Measurements from ENCODE around the gene ALX4. TPM values are rescaled to one million over a fixed set of nuclear protein-coding genes. Genes with fewer than 3 reads are reported as not detected.
A peak's percentile ranks its signal among the peaks of the same experiment; 100 is the strongest.

The ALX4 gene
- total RNA-seq, 1 experiment from 2014 or later, result 41.6 TPM

- peaks cover 22% of the 10 kb centered on the region for H3K4me1 ChIP-seq (replicated peaks)
- peak in 1 of 2 experiments; percentile 62 for DNase-seq (ENCODE audit: low read depth in 1 of 2, low spot score in 2 of 2)
- H3K27me3 ChIP-seq (replicated peaks), result no peaks in the 10 kb centered on the region
- peak overlapping the region; percentile 50 for H3K27ac ChIP-seq
- H3K36me3 ChIP-seq, result 0 out of 2 replicates have a peak, but pooled peaks cover 3% of the 10 kb centered on the region
- H3K9me3 ChIP-seq (replicated peaks), result no peaks in the 10 kb centered on the region
- no peak overlapping the region for H3K4me3 ChIP-seq
Measured at GRCh38 chr11:44229624-44230023, 80.3 kb downstream of the ALX4 start.

- no peak overlapping the region for H3K4me3 ChIP-seq
- DNase-seq (ENCODE audit: low read depth in 1 of 2, low spot score in 2 of 2), result no peak
- peaks cover 22% of the 10 kb centered on the region for H3K4me1 ChIP-seq (replicated peaks)
- H3K9me3 ChIP-seq (replicated peaks), result no peaks in the 10 kb centered on the region
- no peaks in the 10 kb centered on the region for H3K27me3 ChIP-seq (replicated peaks)
- peak overlapping the region; percentile 50 for H3K27ac ChIP-seq
- H3K36me3 ChIP-seq, result 0 out of 2 replicates have a peak, but pooled peaks cover 3% of the 10 kb centered on the region
Measured at GRCh38 chr11:44229098-44229497, 80.8 kb downstream of the ALX4 start.

- Histone ChIP-seq H3K36me3 (no peaks in the 10 kb centered on the region), H3K27me3 (replicated peaks) (no peaks in the 10 kb centered on the region), H3K4me3 (no peak overlapping the region), H3K27ac (no peak overlapping the region), H3K9me3 (replicated peaks) (no peaks in the 10 kb centered on the region), H3K4me1 (replicated peaks) (peaks cover 26% of the 10 kb centered on the region)
- no peak for DNase-seq (ENCODE audit: low read depth in 1 of 2, low spot score in 2 of 2)
Measured at GRCh38 chr11:44228379-44228778, 81.6 kb downstream of the ALX4 start.

- Histone ChIP-seq H3K27me3 (replicated peaks) (no peaks in the 10 kb centered on the region), H3K27ac (no peak overlapping the region)
- no peak for DNase-seq (ENCODE audit: low read depth in 1 of 2, low spot score in 2 of 2)
Measured at GRCh38 chr11:44226945-44227344, 83.0 kb downstream of the ALX4 start.

GRCh38 chr11:44226490-44226889 is 83.4 kb downstream of the ALX4 start:
- H3K36me3 ChIP-seq, result no peaks in the 10 kb centered on the region
- H3K9me3 ChIP-seq (replicated peaks), result no peaks in the 10 kb centered on the region
- H3K4me1 ChIP-seq (replicated peaks), result peaks cover 43% of the 10 kb centered on the region
- no peak overlapping the region for H3K27ac ChIP-seq
- no peak overlapping the region for H3K4me3 ChIP-seq
- no peak for DNase-seq (ENCODE audit: low read depth in 1 of 2, low spot score in 2 of 2)
- H3K27me3 ChIP-seq (replicated peaks), result no peaks in the 10 kb centered on the region

More at GRCh38 chr11:44226945-44227344, 83.0 kb downstream of the ALX4 start:
- no peaks in the 10 kb centered on the region for H3K36me3 ChIP-seq
- H3K4me3 ChIP-seq, result no peak overlapping the region
- H3K9me3 ChIP-seq (replicated peaks), result no peaks in the 10 kb centered on the region
- peaks cover 40% of the 10 kb centered on the region for H3K4me1 ChIP-seq (replicated peaks)

- H3K4me3 ChIP-seq, result no peak overlapping the region
- H3K4me1 ChIP-seq (replicated peaks), result peaks cover 39% of the 10 kb centered on the region
- no peaks in the 10 kb centered on the region for H3K9me3 ChIP-seq (replicated peaks)
- H3K36me3 ChIP-seq, result no peaks in the 10 kb centered on the region
- DNase-seq (ENCODE audit: low read depth in 1 of 2, low spot score in 2 of 2), result no peak
- H3K27ac ChIP-seq, result no peak overlapping the region
- no peaks in the 10 kb centered on the region for H3K27me3 ChIP-seq (replicated peaks)
Measured at GRCh38 chr11:44224867-44225501, 85.0 kb downstream of the ALX4 start.

GRCh38 chr11:44223238-44223637 is 86.7 kb downstream of the ALX4 start:
- Histone ChIP-seq H3K4me3 (no peak overlapping the region), H3K27me3 (replicated peaks) (no peaks in the 10 kb centered on the region), H3K27ac (no peak overlapping the region), H3K9me3 (replicated peaks) (no peaks in the 10 kb centered on the region), H3K36me3 (no peaks in the 10 kb centered on the region), H3K4me1 (replicated peaks) (peaks cover 21% of the 10 kb centered on the region)
- peak in 1 of 2 experiments; percentile 28 for DNase-seq (ENCODE audit: low read depth in 1 of 2, low spot score in 2 of 2)

GRCh38 chr11:44221992-44222391 is 87.9 kb downstream of the ALX4 start:
- Histone ChIP-seq H3K9me3 (replicated peaks) (no peaks in the 10 kb centered on the region), H3K4me3 (no peak overlapping the region), H3K27me3 (replicated peaks) (no peaks in the 10 kb centered on the region), H3K4me1 (replicated peaks) (peaks cover 21% of the 10 kb centered on the region), H3K27ac (no peak overlapping the region), H3K36me3 (no peaks in the 10 kb centered on the region)
- DNase-seq (ENCODE audit: low read depth in 1 of 2, low spot score in 2 of 2), result no peak

GRCh38 chr11:44221456-44221855 is 88.5 kb downstream of the ALX4 start:
- Histone ChIP-seq H3K27ac (no peak overlapping the region), H3K27me3 (replicated peaks) (no peaks in the 10 kb centered on the region), H3K4me3 (no peak overlapping the region), H3K9me3 (replicated peaks) (no peaks in the 10 kb centered on the region), H3K36me3 (no peaks in the 10 kb centered on the region), H3K4me1 (replicated peaks) (peaks cover 21% of the 10 kb centered on the region)
- no peak for DNase-seq (ENCODE audit: low read depth in 1 of 2, low spot score in 2 of 2)

GRCh38 chr11:44219830-44220796 is 89.8 kb downstream of the ALX4 start:
- DNase-seq (ENCODE audit: low read depth in 1 of 2, low spot score in 2 of 2), result no peak

GRCh38 chr11:44217432-44217831 is 92.5 kb downstream of the ALX4 start:
- Histone ChIP-seq H3K27ac (no peak overlapping the region), H3K27me3 (replicated peaks) (no peaks in the 10 kb centered on the region), H3K4me3 (no peak overlapping the region), H3K36me3 (no peaks in the 10 kb centered on the region), H3K9me3 (replicated peaks) (no peaks in the 10 kb centered on the region), H3K4me1 (replicated peaks) (peaks cover 8% of the 10 kb centered on the region; the same call in 1 of the 2 replicates)
- DNase-seq (ENCODE audit: low read depth in 1 of 2, low spot score in 2 of 2), result no peak

More at GRCh38 chr11:44219830-44220796, 89.8 kb downstream of the ALX4 start:
- Histone ChIP-seq H3K4me1 (replicated peaks) (peaks cover 21% of the 10 kb centered on the region), H3K9me3 (replicated peaks) (no peaks in the 10 kb centered on the region), H3K27ac (no peak overlapping the region), H3K4me3 (no peak overlapping the region), H3K27me3 (replicated peaks) (no peaks in the 10 kb centered on the region), H3K36me3 (no peaks in the 10 kb centered on the region)

- H3K36me3 ChIP-seq, result peaks cover 3% of the 10 kb centered on the region; the same call in 1 of the 2 replicates
- no peak overlapping the region for H3K27ac ChIP-seq
- no peak overlapping the region for H3K4me3 ChIP-seq
- H3K27me3 ChIP-seq (replicated peaks), result no peaks in the 10 kb centered on the region
- H3K9me3 ChIP-seq (replicated peaks), result no peaks in the 10 kb centered on the region
- peaks cover 12% of the 10 kb centered on the region for H3K4me1 ChIP-seq (replicated peaks)
- DNase-seq (ENCODE audit: low read depth in 1 of 2, low spot score in 2 of 2), result no peak
Measured at GRCh38 chr11:44213148-44213547, 96.8 kb downstream of the ALX4 start.

GRCh38 chr11:44212128-44212527 is 97.8 kb downstream of the ALX4 start:
- no peak for DNase-seq (ENCODE audit: low read depth in 1 of 2, low spot score in 2 of 2)
- H3K4me3 ChIP-seq, result no peak overlapping the region
- H3K27me3 ChIP-seq (replicated peaks), result no peaks in the 10 kb centered on the region
- H3K4me1 ChIP-seq (replicated peaks), result peaks cover 12% of the 10 kb centered on the region
- H3K36me3 ChIP-seq, result peaks cover 5% of the 10 kb centered on the region
- no peak overlapping the region for H3K27ac ChIP-seq
- no peaks in the 10 kb centered on the region for H3K9me3 ChIP-seq (replicated peaks)
